ENCODE data around the gene PTBP3.

- TF ChIP-seq CTCF (IDR thresholded peaks at IDR 0.05; ENCODE audit: low read depth, low read length) (no peak), MYC (IDR thresholded peaks at IDR 0.05; ENCODE audit: low read depth, low read length) (no peak), POLR2A (IDR thresholded peaks at IDR 0.05; ENCODE audit: extremely low read depth, insufficient read length) (no peak)
These were observed 22.6 kb downstream of the PTBP3 start for GRCh38 chr9:112310826-112311225.

Measured in NB4 (cell line).